Testis (tissue), 2 donors: ENCODE results near the gene TGM2.

Source experiments
- POLR2A ChIP-seq: fragments of 450-650 bp; IDR thresholded peaks from one replicate; pipeline ENCODE4 v1.6.1; 2017; ENCODE audit warnings: antibody characterized with exemption, mild to moderate bottlenecking, moderate library complexity
- TF ChIP-seq, protein P1 (sequence below), 3 experiments: fragments of 450-650 bp in 2 of 3; fragments of 200-600 bp in 1 of 3; sonication (generic) in 1 of 3; IDR thresholded peaks; one replicate each; pipeline ENCODE4 v1.5.1; 2016 to 2019; ENCODE audit warnings: antibody characterized with exemption in 3 of 3, mild to moderate bottlenecking in 2 of 3, moderate library complexity in 1 of 3

GRCh38 chr20:38151455-38151854, 13.6 kb downstream of the TGM2 start:
- TF ChIP-seq, protein P1, sequence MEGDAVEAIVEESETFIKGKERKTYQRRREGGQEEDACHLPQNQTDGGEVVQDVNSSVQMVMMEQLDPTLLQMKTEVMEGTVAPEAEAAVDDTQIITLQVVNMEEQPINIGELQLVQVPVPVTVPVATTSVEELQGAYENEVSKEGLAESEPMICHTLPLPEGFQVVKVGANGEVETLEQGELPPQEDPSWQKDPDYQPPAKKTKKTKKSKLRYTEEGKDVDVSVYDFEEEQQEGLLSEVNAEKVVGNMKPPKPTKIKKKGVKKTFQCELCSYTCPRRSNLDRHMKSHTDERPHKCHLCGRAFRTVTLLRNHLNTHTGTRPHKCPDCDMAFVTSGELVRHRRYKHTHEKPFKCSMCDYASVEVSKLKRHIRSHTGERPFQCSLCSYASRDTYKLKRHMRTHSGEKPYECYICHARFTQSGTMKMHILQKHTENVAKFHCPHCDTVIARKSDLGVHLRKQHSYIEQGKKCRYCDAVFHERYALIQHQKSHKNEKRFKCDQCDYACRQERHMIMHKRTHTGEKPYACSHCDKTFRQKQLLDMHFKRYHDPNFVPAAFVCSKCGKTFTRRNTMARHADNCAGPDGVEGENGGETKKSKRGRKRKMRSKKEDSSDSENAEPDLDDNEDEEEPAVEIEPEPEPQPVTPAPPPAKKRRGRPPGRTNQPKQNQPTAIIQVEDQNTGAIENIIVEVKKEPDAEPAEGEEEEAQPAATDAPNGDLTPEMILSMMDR (IDR thresholded peaks at IDR 0.05), result no peak
- no peak for TF ChIP-seq POLR2A
